Activated T-cell treated with anti-CD3 and anti-CD28 coated beads, Interleukin-2, amount 50 U/mL, for 72 hours (primary cell): ENCODE results near the gene TBC1D5. TPM values are rescaled to one million over a fixed set of nuclear protein-coding genes. Genes with fewer than 3 reads are reported as not detected.

Source experiments
- ATAC-seq, 2 donors: fragments of 150-1000 bp; cut with Tn5 transposase; replicated peaks in 1 of 2; 2 replicates each; pipeline ENCODE4 v1.10.0; 2021; ENCODE audit warnings: moderate library complexity in 2 of 2, mild to moderate bottlenecking in 1 of 2
- DNase-seq, 2 donors: peaks; one replicate each; pipeline ENCODE4 v3.0.0; 2021 to 2022; ENCODE audit warnings: mixed read lengths in 1 of 2
- H3K27ac Mint-ChIP-seq: one replicate; pipeline ENCODE4 v1.8.0; 2022; ENCODE audit warnings: mild to moderate bottlenecking, moderate library complexity, mixed read lengths
- H3K27me3 Mint-ChIP-seq: one replicate; pipeline ENCODE4 v1.8.0; 2022; ENCODE audit warnings: low read depth, mixed read lengths
- H3K36me3 Mint-ChIP-seq, 2 donors: one replicate each; pipeline ENCODE4 v1.8.0; 2022; ENCODE audit warnings: mixed read lengths in 2 of 2, mild to moderate bottlenecking in 1 of 2; ENCODE audit not compliant: insufficient read depth in 2 of 2
- H3K4me1 Mint-ChIP-seq: one replicate; pipeline ENCODE4 v1.8.0; 2022; ENCODE audit warnings: low read depth, mixed read lengths
- H3K4me3 Mint-ChIP-seq, 2 donors: one replicate each; pipeline ENCODE4 v1.8.0; 2022; ENCODE audit warnings: mild to moderate bottlenecking in 2 of 2, mixed read lengths in 2 of 2, moderate library complexity in 2 of 2
- H3K9me3 Mint-ChIP-seq, 2 donors: one replicate each; pipeline ENCODE4 v1.8.0; 2022; ENCODE audit warnings: mixed read lengths in 2 of 2
- total RNA-seq, 2 donors: library from RNA; stranded (reverse); gene quantifications; one replicate each; pipeline ENCODE4 v1.2.3, GENCODE V29; 2022

The TBC1D5 gene
- total RNA-seq, 2 donors from 2014 or later: 51.2 to 52.4 TPM

DNA sequence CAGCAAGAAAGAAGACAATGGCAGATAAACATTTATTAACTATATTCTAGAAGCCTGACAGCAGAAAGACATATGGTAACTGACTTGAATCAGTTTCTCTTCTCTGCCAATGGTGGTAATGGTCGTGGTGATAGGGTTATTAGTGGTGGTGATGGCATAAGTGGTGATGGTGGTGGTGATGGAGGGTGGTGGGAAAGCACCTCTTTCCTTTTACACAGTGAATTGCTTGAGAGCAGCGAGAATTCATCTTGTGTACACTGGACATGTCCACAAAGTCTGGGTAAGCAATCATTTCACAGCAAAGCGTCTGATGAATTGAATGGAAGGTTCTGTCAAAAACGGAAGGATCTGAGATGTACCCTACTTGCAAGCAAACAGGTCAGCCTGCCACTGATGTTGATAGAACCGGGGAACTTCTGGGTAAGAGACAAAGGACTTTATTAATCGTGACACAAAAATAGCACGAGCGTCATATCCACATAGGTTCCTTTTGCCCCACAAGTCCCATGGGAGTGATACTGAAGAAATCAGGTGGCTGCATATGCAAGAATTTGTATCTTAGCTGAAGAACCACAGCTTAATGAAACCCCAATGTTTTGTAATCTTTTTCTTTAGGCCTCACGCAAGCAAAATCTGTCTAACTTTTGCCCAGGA, 23.5 kb upstream of the TBC1D5 start:
- Mint-ChIP-seq H3K4me3 (no peak overlapping the region), H3K36me3 (no peaks in the 10 kb centered on the region), H3K27ac (no peak overlapping the region), H3K27me3 (peaks cover 11% of the 10 kb centered on the region), H3K9me3 (no peaks in the 10 kb centered on the region), H3K4me1 (no peaks in the 10 kb centered on the region)
- no peak for DNase-seq
- ATAC-seq: no peak

DNA sequence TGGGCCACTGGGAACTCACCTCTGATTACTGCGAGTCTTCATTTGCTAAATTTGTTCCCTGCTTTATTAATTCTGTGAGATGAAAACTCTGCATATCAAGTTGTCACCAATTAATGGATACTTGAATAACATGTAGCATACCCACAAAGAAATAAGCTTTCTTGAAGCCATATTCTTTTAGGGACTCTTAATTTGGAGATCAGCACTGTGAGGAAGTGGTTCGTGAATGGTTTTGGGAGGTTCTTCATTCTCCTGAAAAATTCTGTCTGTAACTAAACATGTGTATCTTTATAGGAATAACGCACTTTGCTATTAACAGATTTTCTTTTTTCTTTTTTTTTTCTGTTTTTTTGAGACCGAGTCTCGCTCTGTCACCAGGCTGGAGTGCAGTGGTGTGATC, 19.1 kb upstream of the TBC1D5 start:
- Mint-ChIP-seq H3K27me3 (peaks cover 6% of the 10 kb centered on the region), H3K27ac (no peak overlapping the region), H3K36me3 (no peaks in the 10 kb centered on the region), H3K9me3 (no peaks in the 10 kb centered on the region), H3K4me1 (no peaks in the 10 kb centered on the region), H3K4me3 (no peak overlapping the region)
- ATAC-seq: no peak
- DNase-seq: no peak

DNA sequence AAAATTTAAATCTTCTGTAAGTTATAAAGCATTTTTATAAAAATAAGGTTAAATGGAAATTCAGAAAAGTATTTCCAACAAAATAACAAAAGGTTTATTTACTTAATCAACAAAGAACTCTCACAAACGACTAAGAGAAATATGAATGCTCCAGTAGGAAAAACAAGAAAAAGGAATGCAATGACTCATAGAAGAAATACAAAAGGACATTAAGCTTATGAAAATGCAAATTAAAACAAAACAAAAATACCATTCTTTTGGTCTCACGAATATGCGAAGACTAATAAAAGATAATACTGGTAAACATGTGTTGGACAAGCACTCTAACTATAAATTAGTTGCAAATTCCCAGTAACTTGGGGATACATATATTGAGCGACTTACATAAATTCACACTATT, 17.5 kb upstream of the TBC1D5 start:
- H3K4me3 Mint-ChIP-seq: no peak overlapping the region
- no peaks in the 10 kb centered on the region for H3K4me1 Mint-ChIP-seq
- no peak overlapping the region for H3K27ac Mint-ChIP-seq
- no peaks in the 10 kb centered on the region for H3K9me3 Mint-ChIP-seq
- no peaks in the 10 kb centered on the region for H3K36me3 Mint-ChIP-seq
- peaks cover 6% of the 10 kb centered on the region for H3K27me3 Mint-ChIP-seq
- ATAC-seq (no peak), DNase-seq (no peak)

DNA sequence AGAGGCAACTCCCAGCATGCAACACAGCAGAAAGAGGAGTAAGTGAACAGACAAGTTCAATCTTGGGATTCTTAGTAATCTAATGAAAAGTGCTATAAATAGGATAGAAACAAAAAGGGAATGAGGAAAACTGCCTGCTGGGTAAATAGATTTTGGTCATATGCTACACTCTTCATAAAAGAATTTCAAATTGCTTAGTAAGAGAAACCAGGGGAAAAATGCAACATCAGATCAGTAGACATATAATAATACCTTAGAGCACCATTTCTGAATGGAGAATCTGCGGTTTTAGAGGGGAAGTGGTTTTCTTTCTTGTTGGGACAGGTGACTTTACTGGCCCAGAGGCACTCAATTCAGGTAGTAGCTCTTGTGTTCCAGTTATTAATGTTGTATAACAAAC, 13.4 kb upstream of the TBC1D5 start:
- H3K27ac Mint-ChIP-seq: no peak overlapping the region
- H3K4me3 Mint-ChIP-seq: no peak overlapping the region
- DNase-seq (no peak), ATAC-seq (no peak)
- H3K9me3 Mint-ChIP-seq: no peaks in the 10 kb centered on the region
- H3K27me3 Mint-ChIP-seq: peaks cover 17% of the 10 kb centered on the region
- peaks cover 6% of the 10 kb centered on the region for H3K4me1 Mint-ChIP-seq
- H3K36me3 Mint-ChIP-seq: no peaks in the 10 kb centered on the region

DNA sequence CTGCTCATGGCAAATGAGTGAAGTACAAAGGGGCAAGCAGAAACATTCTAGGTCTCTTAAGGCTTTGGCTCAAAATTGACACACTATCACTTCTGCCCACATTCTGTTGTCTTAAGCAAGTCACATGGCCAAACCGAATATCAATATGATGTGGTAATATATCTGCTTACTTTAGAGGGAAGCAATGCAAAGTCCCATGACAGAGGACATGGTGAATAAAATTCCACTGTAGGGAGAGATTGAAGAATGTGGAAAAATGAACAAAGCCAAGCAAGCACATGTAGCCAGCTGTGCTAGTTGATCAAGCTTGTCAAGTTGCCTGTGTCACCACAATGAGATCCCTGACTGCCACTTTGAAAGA, 11.2 kb upstream of the TBC1D5 start:
- Mint-ChIP-seq H3K27ac (no peak overlapping the region), H3K4me3 (no peak overlapping the region), H3K4me1 (peaks cover 19% of the 10 kb centered on the region)

DNA sequence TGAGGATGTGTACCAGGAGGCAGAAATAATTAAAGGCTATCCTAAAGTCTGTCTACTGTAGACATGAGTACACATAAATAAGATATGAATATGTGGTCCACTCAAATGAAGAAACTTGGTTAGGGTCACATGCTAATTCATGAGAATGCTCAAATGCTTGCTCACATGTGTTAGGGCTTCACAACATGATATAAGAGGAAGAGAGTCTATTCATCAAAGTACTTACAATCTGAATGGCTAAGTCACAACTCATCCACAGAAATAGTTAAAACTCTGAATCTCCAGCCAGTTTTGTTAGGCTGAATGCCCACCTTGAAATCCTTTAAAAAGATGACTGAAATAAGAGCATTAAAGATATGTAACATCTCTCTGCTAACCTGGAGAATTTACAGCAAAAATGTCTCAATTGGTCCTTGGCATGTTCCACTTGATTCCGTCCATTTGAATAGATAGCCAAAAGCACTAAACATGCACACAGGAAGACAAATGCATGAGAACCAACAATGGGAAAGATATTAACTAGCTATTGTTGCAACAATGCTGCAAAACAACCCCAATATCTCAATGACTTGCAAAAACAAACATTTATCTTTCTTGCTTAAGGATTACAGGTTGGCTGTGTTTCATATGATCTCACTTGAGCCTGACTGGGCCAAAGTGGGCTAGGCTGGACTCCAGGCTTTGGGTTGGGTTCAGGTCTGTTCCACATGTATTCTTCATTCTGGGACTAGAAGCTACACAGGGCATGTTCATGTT, 10.6 kb upstream of the TBC1D5 start:
- no peak for DNase-seq
- Mint-ChIP-seq H3K36me3 (no peaks in the 10 kb centered on the region), H3K27ac (no peak overlapping the region), H3K9me3 (no peaks in the 10 kb centered on the region), H3K4me1 (peaks cover 19% of the 10 kb centered on the region), H3K27me3 (peaks cover 17% of the 10 kb centered on the region), H3K4me3 (no peak overlapping the region)
- peak; percentile 15 to 68 for ATAC-seq

More for the DNA sequence above, 11.2 kb upstream of the TBC1D5 start:
- H3K27me3 Mint-ChIP-seq: peaks cover 17% of the 10 kb centered on the region
- no peaks in the 10 kb centered on the region for H3K9me3 Mint-ChIP-seq
- ATAC-seq (no peak), DNase-seq (no peak)
- no peaks in the 10 kb centered on the region for H3K36me3 Mint-ChIP-seq

DNA sequence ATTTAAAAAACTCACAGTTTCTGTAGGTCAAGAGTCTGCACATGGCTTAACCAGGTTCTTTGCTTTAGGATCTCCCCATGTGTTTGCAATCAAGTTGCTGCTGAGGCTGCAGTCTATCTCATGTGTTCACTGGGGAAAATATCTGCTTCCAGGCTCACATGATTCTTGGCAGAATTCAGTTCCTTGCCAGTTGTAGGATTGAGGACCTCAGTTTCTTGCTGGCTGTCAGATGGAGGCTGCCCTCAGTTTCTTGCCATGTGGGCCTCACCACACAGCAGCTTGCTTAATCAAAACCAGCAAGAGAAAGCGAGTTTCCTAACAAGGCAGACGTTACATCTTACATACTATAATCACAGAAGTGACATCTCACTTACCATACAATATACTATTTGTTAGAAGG, 10.0 kb upstream of the TBC1D5 start:
- ATAC-seq: no peak

DNA sequence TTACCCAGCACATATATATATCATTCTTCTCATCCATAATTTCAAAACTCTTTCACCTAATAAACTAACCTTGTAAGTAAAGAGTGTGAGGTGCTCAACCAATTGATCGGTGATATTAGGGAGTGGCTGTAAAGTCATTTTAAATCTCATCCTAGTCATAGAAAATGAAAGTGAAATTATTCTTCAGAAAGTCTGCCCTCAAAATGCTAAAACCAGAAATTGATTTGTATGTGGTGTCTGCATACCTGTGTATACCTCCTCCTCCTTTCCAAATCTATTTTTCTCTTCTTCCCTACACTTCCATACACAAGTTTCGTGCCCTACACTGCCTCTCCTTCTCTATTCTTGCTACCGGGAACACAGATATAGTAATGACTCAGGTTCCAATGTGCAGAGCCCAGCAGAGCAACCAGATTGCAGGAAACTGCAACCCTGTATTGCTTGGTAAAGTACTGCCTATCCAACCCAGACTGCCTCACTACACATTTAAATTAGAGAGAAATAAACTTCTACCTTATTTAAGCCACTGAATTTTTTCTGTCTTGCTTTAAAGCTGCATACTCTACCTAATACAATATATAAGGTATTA, 7.4 kb upstream of the TBC1D5 start:
- Mint-ChIP-seq H3K4me3 (peak overlapping the region; percentile 61 to 65), H3K36me3 (no peaks in the 10 kb centered on the region), H3K9me3 (no peaks in the 10 kb centered on the region), H3K27ac (no peak overlapping the region), H3K4me1 (peaks cover 29% of the 10 kb centered on the region), H3K27me3 (peaks cover 11% of the 10 kb centered on the region)
- ATAC-seq (peak; percentile 22 to 29), DNase-seq (no peak)

More for the DNA sequence above, 10.0 kb upstream of the TBC1D5 start:
- H3K4me3 Mint-ChIP-seq: no peak overlapping the region
- no peaks in the 10 kb centered on the region for H3K9me3 Mint-ChIP-seq
- H3K27me3 Mint-ChIP-seq: peaks cover 17% of the 10 kb centered on the region
- H3K27ac Mint-ChIP-seq: no peak overlapping the region
- H3K36me3 Mint-ChIP-seq: no peaks in the 10 kb centered on the region
- no peak for DNase-seq
- peaks cover 24% of the 10 kb centered on the region for H3K4me1 Mint-ChIP-seq

DNA sequence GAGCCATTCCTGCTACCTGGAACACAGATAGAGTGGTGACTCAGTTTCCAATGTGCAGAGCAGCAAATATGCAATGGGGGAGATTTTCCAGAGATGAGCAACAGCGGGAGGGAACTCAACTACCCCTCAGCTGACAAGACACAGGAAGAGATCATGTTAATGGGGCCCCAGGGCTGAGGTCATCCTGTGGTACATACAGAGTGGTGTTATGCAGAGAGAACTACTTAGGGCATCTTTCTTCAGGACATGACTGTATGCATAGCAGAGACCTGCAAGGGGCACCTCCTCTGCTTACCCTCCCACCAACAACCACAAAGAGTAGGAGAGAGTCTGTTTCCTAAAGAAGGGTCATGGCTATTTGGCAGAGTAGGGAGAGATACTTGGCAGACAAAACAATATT, 6.8 kb upstream of the TBC1D5 start:
- peak overlapping the region; percentile 61 to 65 for H3K4me3 Mint-ChIP-seq
- DNase-seq: peak; percentile 12 to 26
- H3K36me3 Mint-ChIP-seq: no peaks in the 10 kb centered on the region
- H3K27me3 Mint-ChIP-seq: peaks cover 11% of the 10 kb centered on the region
- peak; percentile 84 to 86 for ATAC-seq
- H3K4me1 Mint-ChIP-seq: peaks cover 29% of the 10 kb centered on the region
- no peak overlapping the region for H3K27ac Mint-ChIP-seq
- no peaks in the 10 kb centered on the region for H3K9me3 Mint-ChIP-seq

DNA sequence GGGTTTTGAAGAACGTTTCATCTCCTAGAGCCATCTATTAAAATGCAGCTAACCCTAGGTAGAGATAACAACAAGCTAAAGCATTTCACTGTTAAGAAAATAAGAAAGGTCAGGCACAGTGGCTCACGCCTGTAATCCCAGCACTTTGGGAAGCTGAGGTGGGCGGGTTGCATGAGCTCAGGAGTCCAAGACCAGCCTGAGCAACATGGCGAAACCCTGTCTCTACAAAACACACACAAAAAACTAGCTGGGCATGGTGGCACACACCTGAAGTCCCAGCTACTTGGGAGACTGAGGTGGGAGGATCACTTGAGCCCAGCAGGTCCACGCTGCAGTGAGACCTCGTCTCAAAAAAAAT, 5.4 kb upstream of the TBC1D5 start:
- no peaks in the 10 kb centered on the region for H3K9me3 Mint-ChIP-seq
- H3K27ac Mint-ChIP-seq: no peak overlapping the region
- no peak for ATAC-seq

DNA sequence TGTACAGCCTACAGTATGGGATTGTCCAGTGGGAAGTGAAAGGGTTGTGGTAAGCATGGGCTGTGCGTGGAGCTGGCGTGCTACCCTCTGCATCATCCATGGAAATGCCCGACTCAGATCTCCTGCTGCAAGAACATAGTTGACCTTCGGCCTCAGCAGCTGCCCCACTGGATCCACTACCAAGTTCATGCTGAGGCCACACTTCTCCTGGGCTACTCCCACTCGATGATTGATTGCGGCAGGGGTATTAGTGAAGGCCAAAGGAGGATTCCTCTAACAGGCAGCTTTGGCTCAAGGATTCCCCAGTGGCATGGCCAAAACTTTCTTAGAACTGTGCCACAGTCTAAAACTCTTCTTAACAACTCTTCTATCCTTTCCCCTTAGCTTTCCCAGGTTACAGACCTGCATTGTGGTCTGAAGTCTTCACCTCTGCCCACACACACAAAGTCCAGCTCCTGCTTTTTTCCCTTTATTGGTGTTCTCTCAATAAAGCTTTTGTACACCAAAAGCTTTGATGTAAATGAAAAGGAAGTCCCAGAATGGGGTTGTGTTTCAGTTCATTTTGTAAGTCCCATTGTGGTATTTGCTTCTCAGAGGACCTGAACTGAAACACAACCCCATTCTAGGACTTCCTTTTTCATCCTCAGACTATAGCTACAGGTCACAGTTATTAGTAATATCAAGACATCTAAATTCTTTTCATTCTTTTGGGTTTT, 4.9 kb upstream of the TBC1D5 start:
- ATAC-seq (no peak), DNase-seq (no peak)
- Mint-ChIP-seq H3K27ac (no peak overlapping the region), H3K27me3 (peaks cover under 1% of the 10 kb centered on the region), H3K36me3 (no peaks in the 10 kb centered on the region), H3K9me3 (no peaks in the 10 kb centered on the region), H3K4me1 (peaks cover 30% of the 10 kb centered on the region), H3K4me3 (no peak overlapping the region)

More for the DNA sequence above, 5.4 kb upstream of the TBC1D5 start:
- no peak for DNase-seq
- Mint-ChIP-seq H3K4me3 (no peak overlapping the region), H3K27me3 (peaks cover 6% of the 10 kb centered on the region), H3K4me1 (peaks cover 34% of the 10 kb centered on the region), H3K36me3 (no peaks in the 10 kb centered on the region)

DNA sequence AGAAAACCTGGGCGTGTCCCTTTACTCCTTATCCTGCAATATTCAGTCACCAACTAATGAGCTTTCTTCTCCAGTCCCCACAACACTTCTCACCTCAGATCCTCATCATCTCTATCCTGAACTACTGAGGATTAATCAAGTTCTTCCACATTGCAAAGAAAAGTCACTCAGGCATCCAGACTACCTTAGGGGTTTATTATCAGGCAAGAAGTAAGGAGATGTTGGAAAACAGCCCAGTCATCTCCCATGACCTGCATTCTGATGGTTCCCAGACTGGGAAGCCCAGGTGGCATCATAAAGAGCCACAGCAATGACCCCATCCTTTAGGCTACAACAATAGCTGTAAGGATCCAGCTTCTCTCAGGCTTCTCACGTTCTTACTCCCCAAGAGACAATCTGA, 3.5 kb upstream of the TBC1D5 start:
- Mint-ChIP-seq H3K4me3 (no peak overlapping the region), H3K9me3 (no peaks in the 10 kb centered on the region), H3K36me3 (no peaks in the 10 kb centered on the region), H3K4me1 (peaks cover 36% of the 10 kb centered on the region), H3K27ac (no peak overlapping the region), H3K27me3 (no peaks in the 10 kb centered on the region)
- DNase-seq (no peak), ATAC-seq (no peak)

DNA sequence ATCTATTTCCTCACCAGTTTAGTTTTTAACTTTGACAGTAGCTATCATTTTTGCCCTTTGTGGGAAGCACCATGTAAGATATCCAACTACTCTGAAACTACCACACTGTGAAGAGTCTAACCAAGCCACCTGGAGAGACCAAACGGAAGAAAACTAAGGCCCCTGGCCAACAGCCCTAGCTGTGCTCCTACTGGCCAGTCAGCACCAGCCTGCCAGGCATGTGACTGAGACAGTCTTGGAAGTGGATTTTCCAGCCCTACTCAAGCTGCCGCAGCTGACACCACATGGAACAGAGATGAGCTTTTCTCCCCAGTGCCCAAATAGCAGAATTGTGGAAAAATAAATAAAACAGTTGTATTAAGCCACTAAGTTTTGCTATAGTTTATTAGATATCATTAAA, 2.9 kb upstream of the TBC1D5 start:
- Mint-ChIP-seq H3K27me3 (no peaks in the 10 kb centered on the region), H3K27ac (no peak overlapping the region), H3K36me3 (no peaks in the 10 kb centered on the region), H3K4me1 (peaks cover 42% of the 10 kb centered on the region), H3K4me3 (no peak overlapping the region), H3K9me3 (no peaks in the 10 kb centered on the region)
- DNase-seq (no peak), ATAC-seq (no peak)
